Fibroblast of lung (primary cell): ENCODE measurements around the gene MAOA. TPM values are rescaled to one million over a fixed set of nuclear protein-coding genes. Genes with fewer than 3 reads are reported as not detected.

Source experiments
- DNase-seq, 2 donors: peaks; one replicate each; pipeline versions ENCODE4 v3.0.0 to v3.0.0-alpha.2; 2010; ENCODE audit warnings: low read depth in 2 of 2
- H2AFZ ChIP-seq: 2 replicates; pipeline ENCODE4 v1.5.1; 2012; ENCODE audit warnings: low read length, control low read depth, inconsistent platforms
- H3K27ac ChIP-seq: 2 replicates; pipeline ENCODE4 v1.5.1; 2011; ENCODE audit warnings: low read length, control low read depth; ENCODE audit not compliant: insufficient read depth
- H3K27me3 ChIP-seq: 2 replicates; pipeline ENCODE4 v1.5.1; 2011; ENCODE audit warnings: mild to moderate bottlenecking, low read length; ENCODE audit not compliant: control insufficient read depth, insufficient read depth
- H3K36me3 ChIP-seq: 2 replicates; pipeline ENCODE4 v1.5.1; 2011; ENCODE audit warnings: low read length; ENCODE audit not compliant: control insufficient read depth, insufficient read depth
- H3K4me1 ChIP-seq: 2 replicates; pipeline ENCODE4 v1.5.1; 2011; ENCODE audit warnings: low read length; ENCODE audit not compliant: control insufficient read depth, insufficient read depth; ENCODE audit errors: extremely low read depth
- H3K4me2 ChIP-seq: 2 replicates; pipeline ENCODE4 v1.5.1; 2011; ENCODE audit warnings: low read length, control low read depth; ENCODE audit not compliant: insufficient read depth; ENCODE audit errors: extremely low read depth
- H3K4me3 ChIP-seq, 4 experiments: fragments of 200-600 bp in 1 of 4; sonication (generic) in 1 of 4; replicated peaks in 1 of 4; 2 replicates each; pipeline ENCODE4 v1.5.1; 2011 to 2016; ENCODE audit warnings: low read length in 4 of 4, low read depth in 3 of 4, mild to moderate bottlenecking in 3 of 4, control low read depth in 2 of 4, inconsistent platforms in 1 of 4, mixed read lengths in 1 of 4; ENCODE audit not compliant: insufficient read depth in 1 of 4; ENCODE audit errors: control extremely low read depth in 1 of 4
- H3K79me2 ChIP-seq: 2 replicates; pipeline ENCODE4 v1.5.1; 2012; ENCODE audit warnings: mild to moderate bottlenecking, low read length, inconsistent platforms; ENCODE audit not compliant: control insufficient read depth, insufficient read depth
- H3K9ac ChIP-seq: 2 replicates; pipeline ENCODE4 v1.5.1; 2011; ENCODE audit warnings: mild to moderate bottlenecking, low read length, control low read depth; ENCODE audit not compliant: insufficient read depth
- H3K9me3 ChIP-seq: 2 replicates; pipeline ENCODE4 v1.5.1; 2012; ENCODE audit warnings: low read depth, low read length; ENCODE audit not compliant: control insufficient read depth, insufficient read depth
- H4K20me1 ChIP-seq: 2 replicates; pipeline ENCODE4 v1.5.1; 2011; ENCODE audit warnings: low read length; ENCODE audit not compliant: control insufficient read depth, insufficient read depth; ENCODE audit errors: extremely low read depth
- CTCF ChIP-seq, 2 donors: IDR thresholded peaks in 1 of 2; conservative IDR thresholded peaks in 1 of 2; 1 replicate in 1 of 2; 2 replicates in 1 of 2; pipeline ENCODE4 v1.5.1; 2011 to 2012; ENCODE audit warnings: low read length in 2 of 2, control low read depth in 1 of 2, inconsistent platforms in 1 of 2, low read depth in 1 of 2, mild to moderate bottlenecking in 1 of 2
- EZH2 ChIP-seq: IDR thresholded peaks from 2 replicates; pipeline ENCODE4 v1.5.1; 2012; ENCODE audit warnings: low read length, control low read depth, mild to moderate bottlenecking; ENCODE audit errors: missing control alignments
- polyA minus RNA-seq: library from RNA; depleted of rRNA, polyadenylated mRNA; stranded (reverse); fragments of >200 nt; gene quantifications from 2 replicates; pipeline ENCODE4 v1.2.3, GENCODE V29; 2011; ENCODE audit warnings: low replicate concordance
- polyA plus RNA-seq, 2 donors: library from polyadenylated mRNA; depleted of rRNA in 1 of 2; stranded (reverse) in 1 of 2; unstranded in 1 of 2; fragments of >200 nt; gene quantifications; 2 replicates each; pipeline ENCODE4 v1.2.1, GENCODE V29; 2011 to 2012; ENCODE audit warnings: missing spikeins in 1 of 2
- total RNA-seq: library from RNA; depleted of rRNA; stranded (reverse); fragments of >200 nt; gene quantifications from 2 replicates; pipeline ENCODE4 v1.2.1, GENCODE V29; 2014

MAOA gene
- total RNA-seq (17.7 and 27.6 TPM in 2 replicates), polyA plus RNA-seq (8.1 and 12.8 TPM in 2 replicates), polyA minus RNA-seq (3.5 and 6.0 TPM in 2 replicates)
- polyA plus RNA-seq (2012), result 6.6 and 9.3 TPM in 2 replicates

- Histone ChIP-seq H3K4me3 (peak within 1 kb of the TSS; percentile 45 to 95 (median 58)), H3K79me2 (no peaks in the 10 kb centered on the region), H3K27ac (peak within 1 kb of the TSS; percentile 96), H3K4me2 (peak within 1 kb of the TSS; percentile 80), H3K9me3 (no peaks in the 10 kb centered on the region), H3K9ac (peak within 1 kb of the TSS; percentile 38), H3K36me3 (no peaks in the 10 kb centered on the region), H2AFZ (peak within 1 kb of the TSS; percentile 77), H3K4me1 (no peaks in the 10 kb centered on the region), H3K27me3 (no peaks in the 10 kb centered on the region), H4K20me1 (no peaks in the 10 kb centered on the region)
- TF ChIP-seq CTCF (conservative IDR thresholded peaks at IDR 0.05 in 1 of 2, IDR thresholded peaks at IDR 0.05 in 1 of 2; ENCODE audit: low read depth in 1 of 2, low read length in 2 of 2) (no peak), EZH2 (no peak)
- peak in 1 of 2 donors; percentile 71 for DNase-seq
Observed at GRCh38 chrX:43656005-43656494, at the start of gene MAOA. TSS of gene MAOA (plus strand) at chrX:43656299. CDS start at chrX:43656342, 43 bp downstream.

- Histone ChIP-seq H3K9ac (no peak overlapping the region), H3K27ac (no peak overlapping the region), H4K20me1 (no peaks in the 10 kb centered on the region), H3K4me1 (no peaks in the 10 kb centered on the region), H3K4me3 (no peak overlapping the region), H3K4me2 (no peak overlapping the region), H2AFZ (no peak overlapping the region), H3K9me3 (no peaks in the 10 kb centered on the region), H3K36me3 (no peaks in the 10 kb centered on the region), H3K79me2 (no peaks in the 10 kb centered on the region), H3K27me3 (no peaks in the 10 kb centered on the region)
- DNase-seq, result no peak
- TF ChIP-seq CTCF (conservative IDR thresholded peaks at IDR 0.05 in 1 of 2, IDR thresholded peaks at IDR 0.05 in 1 of 2; ENCODE audit: low read depth in 1 of 2, low read length in 2 of 2), result no peak
- TF ChIP-seq EZH2, result no peak
Observed at GRCh38 chrX:43612400-43612799, 43.7 kb upstream of the MAOA start.

- Histone ChIP-seq H3K79me2 (no peaks in the 10 kb centered on the region), H2AFZ (no peak overlapping the region), H3K9ac (no peak overlapping the region), H3K4me3 (no peak overlapping the region), H3K9me3 (no peaks in the 10 kb centered on the region), H3K27me3 (no peaks in the 10 kb centered on the region), H3K36me3 (no peaks in the 10 kb centered on the region), H3K4me1 (no peaks in the 10 kb centered on the region), H3K4me2 (no peak overlapping the region), H3K27ac (no peak overlapping the region), H4K20me1 (no peaks in the 10 kb centered on the region)
- no peak for DNase-seq
- no peak for TF ChIP-seq CTCF (conservative IDR thresholded peaks at IDR 0.05 in 1 of 2, IDR thresholded peaks at IDR 0.05 in 1 of 2; ENCODE audit: low read depth in 1 of 2, low read length in 2 of 2)
- TF ChIP-seq EZH2, result no peak
Observed at GRCh38 chrX:43615660-43616059, 40.4 kb upstream of the MAOA start.
